Ovary (tissue), 3 donors: Measurements from ENCODE around the gene PMEPA1.

Source experiments
- POLR2A ChIP-seq: fragments of 450-650 bp; IDR thresholded peaks from one replicate; pipeline ENCODE4 v1.6.1; 2017; ENCODE audit warnings: antibody characterized with exemption, mild to moderate bottlenecking, moderate library complexity
- TF ChIP-seq, protein P1 (sequence below), 3 donors: fragments of 450-650 bp in 2 of 3; fragments of 200-600 bp in 1 of 3; IDR thresholded peaks; one replicate each; pipeline versions ENCODE4 v1.5.1 to v1.8.0; 2016 to 2022; ENCODE audit warnings: antibody characterized with exemption in 3 of 3, mild to moderate bottlenecking in 1 of 3
- donor health status: DM: no; HTN: no; CAD: no.

GRCh38 chr20:57686931-57687652 is 22.7 kb downstream of the PMEPA1 start:
- TF ChIP-seq, protein P1, sequence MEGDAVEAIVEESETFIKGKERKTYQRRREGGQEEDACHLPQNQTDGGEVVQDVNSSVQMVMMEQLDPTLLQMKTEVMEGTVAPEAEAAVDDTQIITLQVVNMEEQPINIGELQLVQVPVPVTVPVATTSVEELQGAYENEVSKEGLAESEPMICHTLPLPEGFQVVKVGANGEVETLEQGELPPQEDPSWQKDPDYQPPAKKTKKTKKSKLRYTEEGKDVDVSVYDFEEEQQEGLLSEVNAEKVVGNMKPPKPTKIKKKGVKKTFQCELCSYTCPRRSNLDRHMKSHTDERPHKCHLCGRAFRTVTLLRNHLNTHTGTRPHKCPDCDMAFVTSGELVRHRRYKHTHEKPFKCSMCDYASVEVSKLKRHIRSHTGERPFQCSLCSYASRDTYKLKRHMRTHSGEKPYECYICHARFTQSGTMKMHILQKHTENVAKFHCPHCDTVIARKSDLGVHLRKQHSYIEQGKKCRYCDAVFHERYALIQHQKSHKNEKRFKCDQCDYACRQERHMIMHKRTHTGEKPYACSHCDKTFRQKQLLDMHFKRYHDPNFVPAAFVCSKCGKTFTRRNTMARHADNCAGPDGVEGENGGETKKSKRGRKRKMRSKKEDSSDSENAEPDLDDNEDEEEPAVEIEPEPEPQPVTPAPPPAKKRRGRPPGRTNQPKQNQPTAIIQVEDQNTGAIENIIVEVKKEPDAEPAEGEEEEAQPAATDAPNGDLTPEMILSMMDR (IDR thresholded peaks at IDR 0.05), result no peak
- no peak for TF ChIP-seq POLR2A
